HG03460 (cell line): ENCODE results near the gene BPGM.

Experiments used
- ATAC-seq: cut with Tn5 transposase; IDR thresholded peaks from one replicate; pipeline ENCODE4 v1.9.1; 2021; ENCODE audit not compliant: unreplicated experiment

Gene BPGM

GRCh38 chr7:134646425-134647305 lies at the start of gene BPGM:
Gene BPGM, plus strand, starts transcription at chr7:134646853. Its CDS starts 14,655 bp downstream, at chr7:134661508.
- ATAC-seq: peak; percentile 98

GRCh38 chr7:134599371-134599770 lies 47.3 kb upstream of the BPGM start:
- no peak for ATAC-seq

- ATAC-seq: no peak
Measured at GRCh38 chr7:134601459-134601858, 45.2 kb upstream of the BPGM start.

GRCh38 chr7:134602881-134603451 lies 43.7 kb upstream of the BPGM start:
- ATAC-seq: no peak

- ATAC-seq: peak; percentile 90
Measured at GRCh38 chr7:134605978-134606923, 40.4 kb upstream of the BPGM start.

GRCh38 chr7:134611611-134612151 lies 35.0 kb upstream of the BPGM start:
- ATAC-seq: no peak

GRCh38 chr7:134612197-134612596 lies 34.5 kb upstream of the BPGM start:
- ATAC-seq: no peak

GRCh38 chr7:134613623-134614347 lies 32.9 kb upstream of the BPGM start:
- ATAC-seq: no peak

GRCh38 chr7:134616611-134617010 lies 30.0 kb upstream of the BPGM start:
- ATAC-seq: no peak

- ATAC-seq: no peak
Measured at GRCh38 chr7:134618756-134619530, 27.7 kb upstream of the BPGM start.

GRCh38 chr7:134619627-134620331 lies 26.9 kb upstream of the BPGM start:
- no peak for ATAC-seq

GRCh38 chr7:134622303-134622995 lies 24.2 kb upstream of the BPGM start:
- no peak for ATAC-seq

- ATAC-seq: no peak
Measured at GRCh38 chr7:134623193-134623592, 23.5 kb upstream of the BPGM start.

- ATAC-seq: no peak
Measured at GRCh38 chr7:134625550-134625949, 21.1 kb upstream of the BPGM start.

GRCh38 chr7:134627109-134627774 lies 19.4 kb upstream of the BPGM start:
- no peak for ATAC-seq

GRCh38 chr7:134627775-134628153 lies 18.9 kb upstream of the BPGM start:
- no peak for ATAC-seq

- no peak for ATAC-seq
Measured at GRCh38 chr7:134629445-134629844, 17.2 kb upstream of the BPGM start.

- ATAC-seq: no peak
Measured at GRCh38 chr7:134630237-134630636, 16.4 kb upstream of the BPGM start.
